ENCODE results near the gene DLST.

GRCh38 chr14:74902941-74903705, 21.4 kb downstream of the DLST start:
- TF ChIP-seq, protein P1, sequence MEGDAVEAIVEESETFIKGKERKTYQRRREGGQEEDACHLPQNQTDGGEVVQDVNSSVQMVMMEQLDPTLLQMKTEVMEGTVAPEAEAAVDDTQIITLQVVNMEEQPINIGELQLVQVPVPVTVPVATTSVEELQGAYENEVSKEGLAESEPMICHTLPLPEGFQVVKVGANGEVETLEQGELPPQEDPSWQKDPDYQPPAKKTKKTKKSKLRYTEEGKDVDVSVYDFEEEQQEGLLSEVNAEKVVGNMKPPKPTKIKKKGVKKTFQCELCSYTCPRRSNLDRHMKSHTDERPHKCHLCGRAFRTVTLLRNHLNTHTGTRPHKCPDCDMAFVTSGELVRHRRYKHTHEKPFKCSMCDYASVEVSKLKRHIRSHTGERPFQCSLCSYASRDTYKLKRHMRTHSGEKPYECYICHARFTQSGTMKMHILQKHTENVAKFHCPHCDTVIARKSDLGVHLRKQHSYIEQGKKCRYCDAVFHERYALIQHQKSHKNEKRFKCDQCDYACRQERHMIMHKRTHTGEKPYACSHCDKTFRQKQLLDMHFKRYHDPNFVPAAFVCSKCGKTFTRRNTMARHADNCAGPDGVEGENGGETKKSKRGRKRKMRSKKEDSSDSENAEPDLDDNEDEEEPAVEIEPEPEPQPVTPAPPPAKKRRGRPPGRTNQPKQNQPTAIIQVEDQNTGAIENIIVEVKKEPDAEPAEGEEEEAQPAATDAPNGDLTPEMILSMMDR (conservative IDR thresholded peaks at IDR 0.05; ENCODE audit: low read length) = no peak
- TF ChIP-seq EZH2phosphoT487 (IDR thresholded peaks at IDR 0.05; ENCODE audit: borderline replicate concordance) = no peak

All from Loucy (cell line).